GM19395 (cell line): ENCODE results near the gene ETS1.

Experiments
- ATAC-seq: cut with Tn5 transposase; IDR thresholded peaks from one replicate; pipeline ENCODE4 v1.9.1; 2021; ENCODE audit warnings: mild to moderate bottlenecking, moderate library complexity; ENCODE audit not compliant: unreplicated experiment

ETS1 gene, protein sequence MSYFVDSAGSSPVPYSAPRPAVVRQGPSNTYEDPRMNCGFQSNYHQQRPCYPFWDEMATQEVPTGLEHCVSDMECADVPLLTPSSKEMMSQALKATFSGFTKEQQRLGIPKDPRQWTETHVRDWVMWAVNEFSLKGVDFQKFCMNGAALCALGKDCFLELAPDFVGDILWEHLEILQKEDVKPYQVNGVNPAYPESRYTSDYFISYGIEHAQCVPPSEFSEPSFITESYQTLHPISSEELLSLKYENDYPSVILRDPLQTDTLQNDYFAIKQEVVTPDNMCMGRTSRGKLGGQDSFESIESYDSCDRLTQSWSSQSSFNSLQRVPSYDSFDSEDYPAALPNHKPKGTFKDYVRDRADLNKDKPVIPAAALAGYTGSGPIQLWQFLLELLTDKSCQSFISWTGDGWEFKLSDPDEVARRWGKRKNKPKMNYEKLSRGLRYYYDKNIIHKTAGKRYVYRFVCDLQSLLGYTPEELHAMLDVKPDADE

DNA sequence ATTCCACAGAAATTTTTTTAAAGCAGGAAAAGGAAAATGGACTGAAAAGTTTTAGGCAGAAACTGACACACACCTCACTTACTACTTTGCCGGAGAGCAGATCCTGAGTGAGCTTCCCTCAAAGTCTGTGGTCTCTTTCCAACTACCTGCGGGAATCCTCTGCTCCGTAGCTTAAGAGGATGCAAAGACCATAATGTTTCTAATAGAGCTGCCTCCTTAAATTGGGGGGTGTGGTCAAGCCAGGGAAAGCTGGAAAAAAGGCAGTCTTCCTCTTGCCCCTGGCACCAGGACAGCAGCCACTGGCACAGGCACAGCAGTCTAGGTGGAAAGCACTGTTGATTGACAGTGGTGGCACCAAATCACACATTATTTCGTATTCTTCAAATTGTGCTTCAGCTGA lies at the start of gene ETS1:
Gene ETS1 (minus strand): TSS at position 144 of the 400 bp plus-strand sequence. CDS start 14,428 bp downstream, outside the sequence.
- no peak for ATAC-seq

- ATAC-seq = no peak
These were observed 47.0 kb upstream of the ETS1 start for GRCh38 chr11:128634395-128634794.

GRCh38 chr11:128633384-128633965 lies 46.1 kb upstream of the ETS1 start:
- no peak for ATAC-seq

GRCh38 chr11:128632141-128632791 lies 44.9 kb upstream of the ETS1 start:
- peak; percentile 33 for ATAC-seq

DNA sequence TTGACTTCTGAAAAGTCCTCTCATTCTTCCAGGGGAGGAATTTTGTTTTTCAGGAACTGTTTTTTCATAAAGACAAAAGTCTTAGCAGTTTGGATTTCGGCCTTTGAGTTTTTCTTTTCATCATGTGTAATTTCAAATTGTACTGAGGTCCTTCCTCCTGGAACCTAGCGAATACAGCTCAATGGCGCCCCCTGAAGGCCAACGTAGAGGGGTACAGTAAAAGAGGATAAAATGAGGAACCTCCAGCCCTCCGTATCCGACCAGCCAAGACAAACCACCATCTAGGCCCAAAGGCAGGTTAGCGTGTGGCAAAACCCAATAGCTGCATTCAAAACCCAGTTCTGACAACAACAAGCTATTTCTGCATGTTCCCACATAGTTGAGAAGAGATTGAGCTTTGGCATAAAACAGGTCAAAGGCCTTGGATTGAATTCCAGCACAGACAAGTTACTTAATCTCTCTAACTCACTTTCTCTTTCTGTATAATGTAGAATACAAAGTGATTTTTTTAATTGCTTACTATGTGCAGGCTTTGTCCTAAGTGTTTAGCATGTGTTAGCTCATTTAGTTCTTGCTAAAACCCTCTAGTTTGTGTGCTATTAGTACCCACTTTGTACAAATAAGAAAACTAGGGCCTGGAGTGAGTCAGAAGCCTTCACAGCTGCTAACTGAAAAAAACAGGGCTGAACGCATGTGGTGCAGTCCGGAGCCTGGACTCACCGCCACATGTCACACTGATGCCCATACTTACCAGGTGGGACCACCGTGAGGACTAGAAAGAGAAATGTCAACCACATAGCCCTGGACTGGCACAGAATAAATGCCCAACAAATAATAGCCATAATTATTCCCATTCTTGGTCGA lies 43.2 kb upstream of the ETS1 start:
- ATAC-seq = peak; percentile 57

DNA sequence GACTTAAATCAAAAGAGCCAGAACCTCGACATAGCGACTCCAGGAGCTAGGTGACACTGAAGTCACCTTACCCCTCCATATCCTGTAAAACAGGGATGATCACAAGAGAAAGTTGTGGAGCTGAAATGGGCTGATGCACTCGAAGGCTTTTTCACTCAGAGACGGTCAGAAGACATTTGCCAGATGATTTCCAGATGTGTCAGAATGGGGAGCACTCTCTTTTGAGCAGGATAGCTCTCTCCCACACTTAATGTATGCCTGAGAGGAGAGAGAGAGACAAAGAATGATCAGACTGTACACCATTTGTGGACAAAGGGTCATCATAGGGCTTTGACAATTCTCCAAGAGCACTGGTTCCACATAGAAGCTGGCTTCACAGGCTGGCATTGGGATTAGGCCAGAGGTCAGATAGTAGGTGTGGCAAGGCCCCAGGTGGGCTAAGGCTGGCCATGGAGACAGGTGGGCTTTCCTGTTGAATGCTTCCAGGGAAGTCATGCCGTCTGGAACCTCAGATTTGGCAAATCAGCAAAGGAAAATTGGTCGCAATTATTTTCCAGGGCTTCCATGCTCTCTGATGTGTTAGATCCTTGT lies 42.3 kb upstream of the ETS1 start:
- ATAC-seq = no peak

GRCh38 chr11:128628686-128629085 lies 41.3 kb upstream of the ETS1 start:
- ATAC-seq = peak; percentile 33

GRCh38 chr11:128628325-128628673 lies 40.9 kb upstream of the ETS1 start:
- peak; percentile 23 for ATAC-seq

DNA sequence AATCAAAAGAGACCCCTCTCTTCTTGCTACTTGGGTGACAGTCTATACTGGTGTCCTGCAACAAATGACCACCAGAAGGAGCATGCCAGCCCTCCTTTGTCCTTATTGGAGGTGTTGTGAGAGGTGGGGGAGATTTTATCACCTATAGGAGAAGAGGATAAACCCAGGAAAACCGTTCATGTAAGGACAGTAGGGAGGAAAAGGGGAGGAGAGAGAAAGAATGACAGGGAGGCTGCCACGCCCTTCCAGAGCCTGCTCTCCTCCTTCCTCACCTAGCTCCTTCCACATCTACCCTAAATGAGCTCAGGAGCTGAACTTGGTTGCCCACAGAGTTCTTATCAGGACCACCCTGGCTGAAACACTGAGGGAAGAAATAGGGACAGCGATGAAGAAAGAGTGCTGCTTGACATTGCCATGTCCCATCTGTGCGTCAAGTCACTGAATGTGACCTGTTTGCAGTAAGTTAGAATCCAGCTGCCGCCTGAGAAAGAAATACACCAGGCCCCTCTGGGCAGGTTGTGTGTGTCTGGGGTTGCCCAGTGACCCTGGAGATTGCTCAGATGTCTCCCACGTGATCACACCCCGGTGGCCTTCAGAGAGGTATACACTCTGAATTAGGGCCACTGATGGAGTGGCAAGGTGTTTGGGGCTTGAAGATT lies 40.4 kb upstream of the ETS1 start:
- ATAC-seq = peak; percentile 46

GRCh38 chr11:128626913-128627665 lies 39.7 kb upstream of the ETS1 start:
- no peak for ATAC-seq

DNA sequence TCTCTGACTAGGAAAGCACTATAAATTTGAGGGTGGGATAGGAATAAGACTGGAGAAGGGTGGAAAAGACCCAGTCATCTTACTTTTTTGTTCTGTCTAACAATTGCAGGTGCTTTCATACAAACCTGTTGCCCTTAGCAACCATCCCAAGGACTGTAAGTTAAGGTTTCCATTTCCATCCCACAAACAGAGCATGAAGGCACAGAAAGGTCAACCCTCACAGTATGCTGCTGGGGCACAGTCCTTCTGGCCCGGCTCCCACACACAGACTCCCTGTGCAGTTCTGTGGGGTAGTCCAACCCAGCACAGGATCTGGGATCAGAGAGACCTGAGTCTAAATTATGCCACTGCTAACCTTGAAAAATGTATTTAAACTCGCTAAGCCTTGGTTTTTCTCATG lies 38.4 kb upstream of the ETS1 start:
- no peak for ATAC-seq

GRCh38 chr11:128625326-128625725 lies 38.0 kb upstream of the ETS1 start:
- no peak for ATAC-seq

GRCh38 chr11:128624269-128625175 lies 37.2 kb upstream of the ETS1 start:
- ATAC-seq = peak; percentile 57

- no peak for ATAC-seq
These were observed 35.7 kb upstream of the ETS1 start for GRCh38 chr11:128623091-128623490.

- no peak for ATAC-seq
These were observed 34.5 kb upstream of the ETS1 start for GRCh38 chr11:128621601-128622501.

DNA sequence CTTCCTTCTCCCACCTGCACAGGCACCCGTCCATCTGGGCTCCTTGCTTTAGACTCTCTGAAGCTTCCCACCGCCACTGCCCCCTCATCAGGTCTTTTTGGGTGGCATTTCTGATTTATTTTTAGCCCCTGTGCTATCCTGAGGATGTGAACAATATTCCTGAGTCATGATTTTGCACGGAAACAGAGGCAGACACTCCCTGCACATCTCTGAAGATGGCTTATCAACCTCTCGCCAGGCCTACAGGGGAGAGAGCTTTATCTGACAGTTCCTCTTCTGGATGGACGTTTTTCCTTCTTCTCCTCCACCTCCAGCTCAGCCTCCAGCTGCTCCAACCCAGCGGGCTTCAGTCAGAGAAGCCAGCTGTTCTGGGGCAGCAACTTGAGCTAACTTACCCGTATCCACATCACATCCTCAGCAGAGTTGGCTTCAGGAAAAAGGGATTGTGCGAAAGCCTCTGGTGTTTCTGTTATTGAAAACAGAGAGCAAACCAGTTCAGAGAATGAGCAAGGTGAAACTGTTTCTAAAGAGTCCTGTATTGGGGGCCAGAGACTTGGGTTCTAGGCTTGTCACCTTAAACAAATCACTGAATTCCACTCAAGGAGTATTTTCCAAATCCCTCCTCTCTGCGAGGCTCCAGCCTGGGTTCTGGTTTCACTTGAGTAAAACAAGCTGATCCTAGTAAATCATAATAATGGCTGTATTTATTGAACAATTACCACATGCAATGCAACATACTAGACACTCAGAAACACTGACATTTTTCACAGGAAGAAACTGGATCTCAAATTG lies 33.1 kb upstream of the ETS1 start:
- ATAC-seq = no peak
